OCI-LY3 (cell line): Measurements from ENCODE around the gene RFTN1.

ENCODE experiments used
- H2AFZ ChIP-seq: fragments of 200-600, 300-600 bp; shearing (Covaris generic); 2 replicates; pipeline ENCODE4 v1.6.0; 2014; ENCODE audit warnings: antibody characterized with exemption, low read depth, low read length
- H3K27ac ChIP-seq: fragments of 200-600, 300-600 bp; sonication (generic); 2 replicates; pipeline ENCODE4 v1.5.1; 2014; ENCODE audit warnings: mild to moderate bottlenecking, low read length, moderate library complexity, mixed read lengths
- H3K27me3 ChIP-seq: fragments of 200-600, 300-600 bp; sonication (generic); 2 replicates; pipeline ENCODE4 v1.6.1; 2014; ENCODE audit warnings: low read depth, low read length, mixed read lengths
- H3K36me3 ChIP-seq: fragments of 200-600, 300-600 bp; sonication (generic); replicated peaks from 2 replicates; pipeline ENCODE3; 2014; ENCODE audit warnings: low read depth, low read length, mixed read lengths
- H3K4me1 ChIP-seq: fragments of 300-600, 200-600 bp; sonication (generic); 2 replicates; pipeline ENCODE4 v1.6.1; 2014; ENCODE audit warnings: low read length, mixed read lengths
- H3K4me2 ChIP-seq: fragments of 200-600, 300-600 bp; sonication (generic); 2 replicates; pipeline ENCODE4 v1.6.1; 2014; ENCODE audit warnings: low read length, mixed read lengths
- H3K4me3 ChIP-seq: fragments of 300-600, 200-600 bp; sonication (generic); 2 replicates; pipeline ENCODE4 v1.5.1; 2014; ENCODE audit warnings: antibody characterized with exemption, mild to moderate bottlenecking, low read length, moderate library complexity
- H3K79me2 ChIP-seq: fragments of 300-600, 200-600 bp; shearing (Covaris generic); 2 replicates; pipeline ENCODE4 v1.6.1; 2014; ENCODE audit warnings: mild to moderate bottlenecking, low read length, mixed read lengths
- H3K9ac ChIP-seq: fragments of 300-600, 200-600 bp; shearing (Covaris generic); 2 replicates; pipeline ENCODE4 v1.6.0; 2014; ENCODE audit warnings: mild to moderate bottlenecking, low read length, moderate library complexity
- H3K9me3 ChIP-seq: fragments of 200-600, 300-600 bp; shearing (Covaris generic); 2 replicates; pipeline ENCODE4 v1.6.1; 2014; ENCODE audit warnings: low read length, mixed read lengths; ENCODE audit not compliant: insufficient read depth
- H4K20me1 ChIP-seq: fragments of 200-600, 300-600 bp; sonication (generic); 2 replicates; pipeline ENCODE4 v1.6.1; 2016; ENCODE audit warnings: low read length, mixed read lengths; ENCODE audit not compliant: insufficient read depth
- EZH2phosphoT487 ChIP-seq: fragments of 200-600 bp; shearing (Covaris generic); IDR thresholded peaks from 2 replicates; pipeline ENCODE4 v1.6.1; 2018; ENCODE audit warnings: antibody characterized with exemption, mixed run types, low read depth
- TF ChIP-seq, protein P1 (sequence below): fragments of 200-600, 300-600 bp; sonication (generic); IDR thresholded peaks from 2 replicates; pipeline ENCODE4 v1.5.1; 2014; ENCODE audit warnings: antibody characterized with exemption, low read length, low read depth

RFTN1 gene

GRCh38 chr3:16468336-16469098 lies 45.0 kb downstream of the RFTN1 start:
- Histone ChIP-seq H3K9me3 (no peaks in the 10 kb centered on the region), H4K20me1 (peaks cover 98% of the 10 kb centered on the region), H3K79me2 (peaks cover 99% of the 10 kb centered on the region), H3K27ac (peak overlapping the region; percentile 44; the same call in 1 of the 2 replicates), H3K27me3 (no peaks in the 10 kb centered on the region), H3K9ac (no peak overlapping the region), H2AFZ (no peak overlapping the region), H3K4me3 (peak overlapping the region; percentile 1; the same call in 1 of the 2 replicates), H3K4me1 (peaks cover 42% of the 10 kb centered on the region), H3K36me3 (peaks cover 91% of the 10 kb centered on the region), H3K4me2 (peak overlapping the region; percentile 59)
- no peak for TF ChIP-seq EZH2phosphoT487
- TF ChIP-seq, protein P1, sequence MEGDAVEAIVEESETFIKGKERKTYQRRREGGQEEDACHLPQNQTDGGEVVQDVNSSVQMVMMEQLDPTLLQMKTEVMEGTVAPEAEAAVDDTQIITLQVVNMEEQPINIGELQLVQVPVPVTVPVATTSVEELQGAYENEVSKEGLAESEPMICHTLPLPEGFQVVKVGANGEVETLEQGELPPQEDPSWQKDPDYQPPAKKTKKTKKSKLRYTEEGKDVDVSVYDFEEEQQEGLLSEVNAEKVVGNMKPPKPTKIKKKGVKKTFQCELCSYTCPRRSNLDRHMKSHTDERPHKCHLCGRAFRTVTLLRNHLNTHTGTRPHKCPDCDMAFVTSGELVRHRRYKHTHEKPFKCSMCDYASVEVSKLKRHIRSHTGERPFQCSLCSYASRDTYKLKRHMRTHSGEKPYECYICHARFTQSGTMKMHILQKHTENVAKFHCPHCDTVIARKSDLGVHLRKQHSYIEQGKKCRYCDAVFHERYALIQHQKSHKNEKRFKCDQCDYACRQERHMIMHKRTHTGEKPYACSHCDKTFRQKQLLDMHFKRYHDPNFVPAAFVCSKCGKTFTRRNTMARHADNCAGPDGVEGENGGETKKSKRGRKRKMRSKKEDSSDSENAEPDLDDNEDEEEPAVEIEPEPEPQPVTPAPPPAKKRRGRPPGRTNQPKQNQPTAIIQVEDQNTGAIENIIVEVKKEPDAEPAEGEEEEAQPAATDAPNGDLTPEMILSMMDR = no peak

GRCh38 chr3:16468002-16468335 lies 45.5 kb downstream of the RFTN1 start:
- H3K36me3 ChIP-seq = peaks cover 89% of the 10 kb centered on the region
- peaks cover 42% of the 10 kb centered on the region for H3K4me1 ChIP-seq
- H3K4me2 ChIP-seq = peak overlapping the region; percentile 59
- no peaks in the 10 kb centered on the region for H3K9me3 ChIP-seq
- H3K79me2 ChIP-seq = peaks cover 99% of the 10 kb centered on the region
- no peak overlapping the region for H2AFZ ChIP-seq
- TF ChIP-seq, protein P1 = no peak
- TF ChIP-seq EZH2phosphoT487 = no peak
- peak overlapping the region; percentile 1; the same call in 1 of the 2 replicates for H3K4me3 ChIP-seq
- peak overlapping the region; percentile 44 for H3K27ac ChIP-seq
- no peaks in the 10 kb centered on the region for H3K27me3 ChIP-seq
- H4K20me1 ChIP-seq = peaks cover 97% of the 10 kb centered on the region
- H3K9ac ChIP-seq = no peak overlapping the region

DNA sequence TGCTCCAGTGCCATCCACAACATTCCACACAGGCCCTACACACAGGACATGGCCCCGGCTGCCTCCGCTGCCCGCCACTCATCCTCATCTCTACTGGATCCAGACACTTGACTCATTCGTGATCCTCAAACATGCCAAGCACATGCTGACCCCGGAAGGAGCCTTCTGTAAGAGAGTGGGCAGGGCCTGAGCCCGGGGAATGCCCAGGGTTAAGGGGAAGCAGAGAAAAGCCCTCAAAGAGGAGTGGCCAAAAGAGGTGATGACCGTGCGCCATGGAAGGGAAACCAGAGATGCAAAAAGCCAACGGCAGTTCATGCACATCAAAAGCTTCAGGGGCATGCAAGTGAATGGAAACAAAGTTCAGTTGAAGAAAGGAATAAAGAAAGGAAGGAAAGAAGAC lies 46.1 kb downstream of the RFTN1 start:
- H3K27me3 ChIP-seq = no peaks in the 10 kb centered on the region
- TF ChIP-seq, protein P1 = no peak
- no peak for TF ChIP-seq EZH2phosphoT487
- H2AFZ ChIP-seq = no peak overlapping the region
- H3K27ac ChIP-seq = peak overlapping the region; percentile 44
- H3K79me2 ChIP-seq = peaks cover 99% of the 10 kb centered on the region
- peaks cover 97% of the 10 kb centered on the region for H4K20me1 ChIP-seq
- no peaks in the 10 kb centered on the region for H3K9me3 ChIP-seq
- H3K9ac ChIP-seq = no peak overlapping the region
- peak overlapping the region; percentile 59 for H3K4me2 ChIP-seq
- H3K36me3 ChIP-seq = peaks cover 87% of the 10 kb centered on the region
- H3K4me1 ChIP-seq = peaks cover 42% of the 10 kb centered on the region
- H3K4me3 ChIP-seq = peak overlapping the region; percentile 1; the same call in 1 of the 2 replicates

GRCh38 chr3:16466822-16467221 lies 46.7 kb downstream of the RFTN1 start:
- Histone ChIP-seq H3K4me1 (peaks cover 42% of the 10 kb centered on the region), H3K4me2 (no peak overlapping the region), H4K20me1 (peaks cover 97% of the 10 kb centered on the region), H3K27me3 (no peaks in the 10 kb centered on the region), H3K27ac (peak overlapping the region; percentile 31), H3K36me3 (peaks cover 86% of the 10 kb centered on the region), H3K79me2 (peaks cover 99% of the 10 kb centered on the region), H3K9me3 (no peaks in the 10 kb centered on the region), H3K4me3 (no peak overlapping the region), H3K9ac (no peak overlapping the region), H2AFZ (no peak overlapping the region)
- TF ChIP-seq, protein P1 = no peak
- no peak for TF ChIP-seq EZH2phosphoT487
